ENCODE measurements around the gene PRRC2A. TPM values are rescaled to one million over a fixed set of nuclear protein-coding genes. Genes with fewer than 3 reads are reported as not detected.

PRRC2A gene
- total RNA-seq, 1 experiment from 2014 or later: 123 TPM

GRCh38 chr6:31640612-31641011 lies 20.1 kb downstream of the PRRC2A start:
- POLR2A ChIA-PET (ENCODE audit: unreplicated experiment): no interaction called here
- no peaks in the 10 kb centered on the region for H4K20me1 ChIP-seq (ENCODE audit: low read length)
- H3K4me2 ChIP-seq (ENCODE audit: low read length): no peak overlapping the region
- no peak for TF ChIP-seq EZH2phosphoT487 (IDR thresholded peaks at IDR 0.05; ENCODE audit: borderline replicate concordance, low read length)
- no peak for TF ChIP-seq CTCF (conservative IDR thresholded peaks at IDR 0.05; ENCODE audit: low read depth, low read length)
- no peak for TF ChIP-seq EZH2 (IDR thresholded peaks at IDR 0.05; ENCODE audit: low read length, unreplicated experiment)
- no peak for DNase-seq
- H3K9me2 ChIP-seq (replicated peaks; ENCODE audit: low read length): no peaks in the 10 kb centered on the region
- H3K9me3 ChIP-seq (ENCODE audit: low read length): no peaks in the 10 kb centered on the region
- H3F3A ChIP-seq (ENCODE audit: low read length, unreplicated experiment): peaks cover 14% of the 10 kb centered on the region
- H3K4me3 ChIP-seq (ENCODE audit: low read length): no peak overlapping the region
- TSS peak; percentile 62 for BruUV-seq (replicated peaks)
- intact Hi-C loops (cut with micrococcal nuclease): no loop called here
- no peak overlapping the region for H3K9ac ChIP-seq (ENCODE audit: low read length)
- no peak overlapping the region for H3K27ac ChIP-seq (ENCODE audit: low read length)
- H3K79me2 ChIP-seq (ENCODE audit: low read length): no peaks in the 10 kb centered on the region
- no peak overlapping the region for H2AFZ ChIP-seq (ENCODE audit: low read length)
- H3K4me1 ChIP-seq (ENCODE audit: insufficient read depth, low read length): no peaks in the 10 kb centered on the region
- no peak for ATAC-seq
- H3K36me3 ChIP-seq (ENCODE audit: low read depth, low read length): peaks cover 49% of the 10 kb centered on the region
- CTCF ChIA-PET: no interaction called here
- H3K27me3 ChIP-seq (ENCODE audit: low read length): no peaks in the 10 kb centered on the region

- Histone ChIP-seq H3K79me2 (ENCODE audit: low read length) (no peaks in the 10 kb centered on the region), H3K9ac (ENCODE audit: low read length) (no peak overlapping the region), H3K27ac (ENCODE audit: low read length) (no peak overlapping the region), H3F3A (ENCODE audit: low read length, unreplicated experiment) (peaks cover 14% of the 10 kb centered on the region), H3K4me2 (ENCODE audit: low read length) (no peak overlapping the region), H2AFZ (ENCODE audit: low read length) (no peak overlapping the region), H3K36me3 (ENCODE audit: low read depth, low read length) (peaks cover 44% of the 10 kb centered on the region), H3K27me3 (ENCODE audit: low read length) (no peaks in the 10 kb centered on the region), H3K4me1 (ENCODE audit: insufficient read depth, low read length) (no peaks in the 10 kb centered on the region), H3K9me2 (replicated peaks; ENCODE audit: low read length) (no peaks in the 10 kb centered on the region), H3K4me3 (ENCODE audit: low read length) (no peak overlapping the region), H4K20me1 (ENCODE audit: low read length) (no peaks in the 10 kb centered on the region), H3K9me3 (ENCODE audit: low read length) (no peaks in the 10 kb centered on the region)
- ATAC-seq (no peak), DNase-seq (no peak)
- TF ChIP-seq EZH2 (IDR thresholded peaks at IDR 0.05; ENCODE audit: low read length, unreplicated experiment) (no peak), EZH2phosphoT487 (IDR thresholded peaks at IDR 0.05; ENCODE audit: borderline replicate concordance, low read length) (no peak), CTCF (conservative IDR thresholded peaks at IDR 0.05; ENCODE audit: low read depth, low read length) (no peak)
- POLR2A ChIA-PET (ENCODE audit: unreplicated experiment): no interaction called here
- intact Hi-C loops (cut with micrococcal nuclease): no loop called here
- CTCF ChIA-PET: no interaction called here
- BruUV-seq (replicated peaks): no TSS peak
Observed at GRCh38 chr6:31641370-31641769, 20.9 kb downstream of the PRRC2A start.

GRCh38 chr6:31642798-31643570 lies 22.5 kb downstream of the PRRC2A start:
- H3K79me2 ChIP-seq (ENCODE audit: low read length): no peaks in the 10 kb centered on the region
- H3K9me2 ChIP-seq (replicated peaks; ENCODE audit: low read length): no peaks in the 10 kb centered on the region
- H3K4me1 ChIP-seq (ENCODE audit: insufficient read depth, low read length): no peaks in the 10 kb centered on the region
- H2AFZ ChIP-seq (ENCODE audit: low read length): no peak overlapping the region
- ATAC-seq (no peak), DNase-seq (no peak)
- TF ChIP-seq EZH2 (IDR thresholded peaks at IDR 0.05; ENCODE audit: low read length, unreplicated experiment) (no peak), EZH2phosphoT487 (IDR thresholded peaks at IDR 0.05; ENCODE audit: borderline replicate concordance, low read length) (no peak), CTCF (conservative IDR thresholded peaks at IDR 0.05; ENCODE audit: low read depth, low read length) (no peak)
- H3K4me2 ChIP-seq (ENCODE audit: low read length): no peak overlapping the region
- no peaks in the 10 kb centered on the region for H3K9me3 ChIP-seq (ENCODE audit: low read length)
- H3K4me3 ChIP-seq (ENCODE audit: low read length): no peak overlapping the region
- no peaks in the 10 kb centered on the region for H3K27me3 ChIP-seq (ENCODE audit: low read length)
- H3K27ac ChIP-seq (ENCODE audit: low read length): no peak overlapping the region
- no TSS peak for BruUV-seq (replicated peaks)
- intact Hi-C loops (cut with micrococcal nuclease): no loop called here
- no peaks in the 10 kb centered on the region for H4K20me1 ChIP-seq (ENCODE audit: low read length)
- CTCF ChIA-PET: no interaction called here
- POLR2A ChIA-PET (ENCODE audit: unreplicated experiment): interaction anchor here (0.6 kb wide), 2 partner anchors 9 to 75 kb away, joined by 3 to 14 read pairs; partner anchors contain the start of gene BAG6
- no peak overlapping the region for H3K9ac ChIP-seq (ENCODE audit: low read length)
- H3F3A ChIP-seq (ENCODE audit: low read length, unreplicated experiment): peaks cover 10% of the 10 kb centered on the region
- peaks cover 38% of the 10 kb centered on the region for H3K36me3 ChIP-seq (ENCODE audit: low read depth, low read length)

Measured in PC-3 (cell line).